NCI-H1694 (cell line): ENCODE results near the gene GLDC.
"Not testable (repeated sequence)": the region's sequence is repeated elsewhere in the genome, so short reads cannot be mapped to it uniquely, and the experiment has no call there.

Source experiments
- DNase-seq: peaks from one replicate; lab custom pipeline; 2025; lab: John Stamatoyannopoulos, UW

Gene GLDC

GRCh38 chr9:6664204-6664680, 18.7 kb upstream of the GLDC start:
- DNase-seq: no peak

- DNase-seq: no peak
Observed at GRCh38 chr9:6660512-6660911, 15.0 kb upstream of the GLDC start.

GRCh38 chr9:6658628-6659353, 13.3 kb upstream of the GLDC start:
- DNase-seq: no peak

- DNase-seq: no peak
Observed at GRCh38 chr9:6656614-6657300, 11.2 kb upstream of the GLDC start.

GRCh38 chr9:6655036-6655435, 9.5 kb upstream of the GLDC start:
- no peak for DNase-seq

GRCh38 chr9:6646293-6646636, 736 bp upstream of the GLDC start:
- DNase-seq: no peak

- not testable (repeated sequence) for DNase-seq
Observed at GRCh38 chr9:6645105-6645354, 499 bp downstream of the GLDC start.

- no peak for DNase-seq
Observed at GRCh38 chr9:6644346-6645104, 1.0 kb downstream of the GLDC start.

- DNase-seq: no peak
Observed at GRCh38 chr9:6641961-6642360, 3.6 kb downstream of the GLDC start.

- no peak for DNase-seq
Observed at GRCh38 chr9:6641561-6641960, 4.0 kb downstream of the GLDC start.

- no peak for DNase-seq
Observed at GRCh38 chr9:6641056-6641455, 4.5 kb downstream of the GLDC start.

GRCh38 chr9:6640268-6641051, 5.1 kb downstream of the GLDC start:
- no peak for DNase-seq

GRCh38 chr9:6639622-6640021, 5.9 kb downstream of the GLDC start:
- no peak for DNase-seq

- DNase-seq: no peak
Observed at GRCh38 chr9:6634444-6634843, 11.1 kb downstream of the GLDC start.

GRCh38 chr9:6633378-6633777, 12.2 kb downstream of the GLDC start:
- no peak for DNase-seq

GRCh38 chr9:6632516-6633183, 12.9 kb downstream of the GLDC start:
- DNase-seq: no peak

- no peak for DNase-seq
Observed at GRCh38 chr9:6631207-6631512, 14.4 kb downstream of the GLDC start.

GRCh38 chr9:6630502-6631206, 14.9 kb downstream of the GLDC start:
- no peak for DNase-seq

GRCh38 chr9:6628704-6629103, 16.8 kb downstream of the GLDC start:
- DNase-seq: no peak

GRCh38 chr9:6625363-6625762, 20.2 kb downstream of the GLDC start:
- DNase-seq: no peak

- DNase-seq: not testable (repeated sequence)
Observed at GRCh38 chr9:6622784-6623183, 22.7 kb downstream of the GLDC start.
